Transverse colon (tissue), 4 donors: ENCODE measurements around the gene TOR1AIP1.

ENCODE experiments used
- CTCF ChIP-seq, 5 experiments: fragments of 200-600 bp in 3 of 5; fragments of 450-650 bp in 2 of 5; sonication (generic) in 3 of 5; IDR thresholded peaks; 1 replicate in 2 of 5; 2 replicates in 3 of 5; pipeline ENCODE4 v1.5.1; 2016 to 2017; ENCODE audit warnings: antibody characterized with exemption in 5 of 5, inconsistent platforms in 3 of 5, mild to moderate bottlenecking in 2 of 5, moderate library complexity in 1 of 5
- EP300 ChIP-seq: sonication (generic); formaldehyde crosslinking; IDR thresholded peaks from one replicate; pipeline ENCODE4 v1.6.1; 2017; ENCODE audit warnings: antibody characterized with exemption, low read depth
- POLR2A ChIP-seq: fragments of 450-650 bp; IDR thresholded peaks from one replicate; pipeline ENCODE4 v1.6.1; 2016; ENCODE audit warnings: antibody characterized with exemption, mild to moderate bottlenecking, moderate library complexity
- POLR2AphosphoS5 ChIP-seq, 3 donors: sonication (generic); formaldehyde crosslinking; IDR thresholded peaks; one replicate each; pipeline ENCODE4 v1.6.1; 2016; ENCODE audit warnings: antibody characterized with exemption in 3 of 3

GRCh38 chr1:179866616-179867015 lies 15.5 kb upstream of the TOR1AIP1 start:
- TF ChIP-seq CTCF (IDR thresholded peaks at IDR 0.05) (no peak), POLR2AphosphoS5 (IDR thresholded peaks at IDR 0.05) (no peak), POLR2A (no peak), EP300 (no peak)
